ENCODE results near the gene HNRNPUL2. TPM values are rescaled to one million over a fixed set of nuclear protein-coding genes. Genes with fewer than 3 reads are reported as not detected.

HNRNPUL2 gene
- total RNA-seq, 1 donor from 2014 or later: 61.5 TPM

- peaks cover 38% of the 10 kb centered on the region for H3K4me1 Mint-ChIP-seq
- TF ChIP-seq CTCF (IDR thresholded peaks at IDR 0.05; ENCODE audit: unreplicated experiment): no peak
- H3K27me3 Mint-ChIP-seq (ENCODE audit: low read depth): no peaks in the 10 kb centered on the region
- no peak for DNase-seq (ENCODE audit: low spot score in 2 of 2, unreplicated experiment in 2 of 2)
- peaks cover 35% of the 10 kb centered on the region for H3K36me3 Mint-ChIP-seq
- peak overlapping the region; percentile 48 for H3K27ac Mint-ChIP-seq
- H3K4me3 Mint-ChIP-seq: peak overlapping the region; percentile 95
- no peaks in the 10 kb centered on the region for H3K9me3 Mint-ChIP-seq
Measured at GRCh38 chr11:62724171-62724570, 3.1 kb downstream of the HNRNPUL2 start.

GRCh38 chr11:62721994-62722393 lies 5.3 kb downstream of the HNRNPUL2 start:
- no peak for DNase-seq (ENCODE audit: low spot score in 2 of 2, unreplicated experiment in 2 of 2)
- Mint-ChIP-seq H3K27ac (peak overlapping the region; percentile 81), H3K36me3 (peaks cover 43% of the 10 kb centered on the region), H3K4me1 (peaks cover 32% of the 10 kb centered on the region), H3K9me3 (no peaks in the 10 kb centered on the region), H3K27me3 (ENCODE audit: low read depth) (no peaks in the 10 kb centered on the region), H3K4me3 (no peak overlapping the region)
- TF ChIP-seq CTCF (IDR thresholded peaks at IDR 0.05; ENCODE audit: unreplicated experiment): no peak

- H3K27me3 Mint-ChIP-seq (ENCODE audit: low read depth): no peaks in the 10 kb centered on the region
- peaks cover 56% of the 10 kb centered on the region for H3K36me3 Mint-ChIP-seq
- H3K27ac Mint-ChIP-seq: no peak overlapping the region
- no peak for DNase-seq (ENCODE audit: low spot score in 2 of 2, unreplicated experiment in 2 of 2)
- H3K4me3 Mint-ChIP-seq: no peak overlapping the region
- peaks cover 15% of the 10 kb centered on the region for H3K4me1 Mint-ChIP-seq
- no peaks in the 10 kb centered on the region for H3K9me3 Mint-ChIP-seq
- TF ChIP-seq CTCF (IDR thresholded peaks at IDR 0.05; ENCODE audit: unreplicated experiment): no peak
Measured at GRCh38 chr11:62719302-62719978, 7.8 kb downstream of the HNRNPUL2 start.

- H3K4me3 Mint-ChIP-seq: no peak overlapping the region
Measured at GRCh38 chr11:62716816-62717215, 10.4 kb downstream of the HNRNPUL2 start.

GRCh38 chr11:62716206-62716605 lies 11.1 kb downstream of the HNRNPUL2 start:
- H3K27me3 Mint-ChIP-seq (ENCODE audit: low read depth): no peaks in the 10 kb centered on the region
- TF ChIP-seq CTCF (IDR thresholded peaks at IDR 0.05; ENCODE audit: unreplicated experiment): no peak
- H3K36me3 Mint-ChIP-seq: peaks cover 45% of the 10 kb centered on the region
- no peaks in the 10 kb centered on the region for H3K9me3 Mint-ChIP-seq
- H3K4me1 Mint-ChIP-seq: no peaks in the 10 kb centered on the region
- H3K27ac Mint-ChIP-seq: no peak overlapping the region
- DNase-seq (ENCODE audit: low spot score in 2 of 2, unreplicated experiment in 2 of 2): no peak
- H3K4me3 Mint-ChIP-seq: no peak overlapping the region

More at GRCh38 chr11:62716816-62717215, 10.4 kb downstream of the HNRNPUL2 start:
- no peak for TF ChIP-seq CTCF (IDR thresholded peaks at IDR 0.05; ENCODE audit: unreplicated experiment)
- DNase-seq (ENCODE audit: low spot score in 2 of 2, unreplicated experiment in 2 of 2): no peak
- Mint-ChIP-seq H3K27me3 (ENCODE audit: low read depth) (no peaks in the 10 kb centered on the region), H3K4me1 (peaks cover under 1% of the 10 kb centered on the region), H3K36me3 (peaks cover 51% of the 10 kb centered on the region), H3K9me3 (no peaks in the 10 kb centered on the region), H3K27ac (no peak overlapping the region)
